Fibroblast of skin of right quadriceps (primary cell): ENCODE measurements around the gene GUCA2B.

Source experiments
- DNase-seq: peaks from one replicate; pipeline ENCODE4 v3.0.0-alpha.2; 2013

Gene GUCA2B

GRCh38 chr1:42152907-42153600 lies at the start of gene GUCA2B:
Gene GUCA2B (plus strand): TSS chr1:42153410. CDS start chr1:42153451, 41 bp downstream.
- DNase-seq, result no peak

DNA sequence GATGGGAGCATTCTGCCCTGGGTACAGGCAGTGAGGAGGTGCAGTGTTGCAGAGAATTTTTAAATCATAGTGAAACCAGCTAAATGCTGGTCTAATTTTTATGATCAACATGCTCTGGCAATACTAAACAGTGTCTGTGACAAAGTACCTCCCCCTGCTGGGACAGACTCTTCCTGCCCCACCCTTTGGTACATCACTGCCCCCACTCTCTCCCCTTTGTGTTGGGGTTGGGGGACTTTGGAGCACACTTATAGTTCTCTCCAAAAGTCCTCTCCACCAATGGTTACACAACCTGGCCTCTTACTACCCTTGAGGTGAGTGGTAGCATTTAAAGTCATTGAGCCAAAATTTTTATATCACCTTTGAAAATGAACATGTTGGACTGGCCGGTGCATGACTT lies 48.2 kb upstream of the GUCA2B start:
- no peak for DNase-seq

- DNase-seq, result no peak
Observed at GRCh38 chr1:42108309-42108708, 44.9 kb upstream of the GUCA2B start.

DNA sequence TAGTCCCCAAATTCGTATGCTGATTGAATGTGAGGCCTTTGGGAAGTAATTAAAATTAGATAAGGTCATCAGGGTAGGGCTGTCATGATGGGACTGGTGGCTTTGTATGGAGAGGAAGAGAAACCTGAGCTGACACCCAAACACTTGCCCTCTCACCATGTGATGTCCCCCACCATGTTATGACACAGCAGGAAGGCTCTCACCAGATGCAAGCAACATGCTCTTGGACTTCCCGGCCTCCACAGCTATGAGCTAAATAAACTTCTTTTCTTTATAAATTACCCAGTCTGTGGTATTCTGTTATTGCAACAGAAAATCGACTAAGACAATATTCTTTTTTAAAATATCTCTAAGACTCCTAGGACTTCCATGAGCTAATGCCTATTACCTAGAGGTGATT lies 43.6 kb upstream of the GUCA2B start:
- no peak for DNase-seq

- no peak for DNase-seq
Observed at GRCh38 chr1:42114229-42114628, 39.0 kb upstream of the GUCA2B start.

DNA sequence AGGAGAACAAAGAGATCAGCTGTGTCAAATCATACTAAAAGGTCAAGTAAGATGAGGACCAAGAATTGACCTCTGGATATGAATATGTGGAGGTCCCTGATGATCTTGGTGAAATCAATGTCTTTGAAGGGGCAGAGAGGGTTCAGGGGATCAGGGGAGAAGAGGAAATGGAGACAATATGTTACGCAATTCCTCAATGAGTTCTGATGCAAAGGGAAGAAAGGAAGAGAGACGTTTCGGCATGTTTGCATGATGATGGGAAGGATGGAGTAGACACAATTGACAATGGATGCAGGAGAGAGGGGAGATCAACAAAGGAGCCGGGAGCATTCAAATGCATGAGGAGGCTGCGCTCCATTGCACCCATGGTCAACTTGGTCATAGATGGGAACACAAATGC lies 36.0 kb upstream of the GUCA2B start:
- DNase-seq, result no peak

- DNase-seq, result no peak
Observed at GRCh38 chr1:42118125-42118524, 35.1 kb upstream of the GUCA2B start.

DNA sequence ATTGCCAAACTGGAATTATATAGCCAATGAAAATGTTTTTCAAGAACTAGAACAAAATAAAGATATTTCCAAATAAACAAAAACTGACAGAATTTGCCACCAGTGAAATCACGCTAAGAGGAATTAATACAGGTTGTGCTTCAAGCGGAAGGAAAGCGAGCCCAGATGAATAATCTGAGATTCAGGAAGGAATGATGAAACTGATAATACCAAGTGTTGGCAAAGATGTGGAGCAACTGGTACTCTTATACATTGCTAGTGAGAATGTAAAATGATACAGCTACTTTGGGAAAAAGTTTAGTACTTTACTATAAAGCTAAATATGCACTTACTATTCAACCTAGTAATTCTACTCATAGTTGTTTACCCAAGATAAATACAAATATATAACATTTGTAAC lies 30.8 kb upstream of the GUCA2B start:
- no peak for DNase-seq

GRCh38 chr1:42125552-42125951 lies 27.7 kb upstream of the GUCA2B start:
- DNase-seq, result no peak

GRCh38 chr1:42127767-42128166 lies 25.4 kb upstream of the GUCA2B start:
- DNase-seq, result no peak

DNA sequence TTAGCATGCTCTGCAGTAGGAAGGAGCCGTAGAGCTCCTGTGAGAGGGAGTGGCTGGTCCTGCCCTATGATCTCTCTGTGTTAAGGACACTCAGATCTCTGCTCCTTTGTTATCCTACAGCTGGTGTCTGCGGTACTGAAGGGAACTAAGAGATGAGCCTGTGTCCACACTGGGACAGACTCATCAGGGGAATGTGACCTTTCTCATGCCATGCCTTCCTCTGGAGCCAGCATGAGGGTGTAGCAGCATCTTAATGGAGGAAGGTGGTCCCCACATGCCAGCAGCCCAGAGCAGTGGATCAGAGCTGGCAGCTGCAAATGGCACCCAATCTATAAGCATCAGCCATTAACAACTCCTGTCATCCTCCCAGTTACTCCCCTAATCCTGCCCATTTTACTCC lies 24.7 kb upstream of the GUCA2B start:
- DNase-seq, result no peak

DNA sequence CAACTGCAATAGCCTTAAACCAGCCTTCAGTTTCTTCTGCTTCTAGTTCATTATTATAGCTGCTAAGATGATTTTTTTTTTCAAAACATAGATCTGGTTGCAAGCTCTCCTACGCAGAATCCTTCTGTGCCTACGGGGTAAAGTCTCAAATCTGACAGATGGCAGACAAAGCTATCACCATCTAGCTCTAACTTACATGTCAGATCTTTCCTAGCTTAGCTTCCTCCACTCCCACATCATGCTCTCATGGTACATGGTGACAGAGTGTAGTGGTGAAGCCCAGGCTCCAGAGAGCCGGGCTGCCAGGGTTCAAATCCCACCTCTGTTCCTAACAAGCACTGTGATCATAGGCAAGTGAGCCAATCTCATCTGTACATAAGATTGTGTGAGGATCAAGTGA lies 24.2 kb upstream of the GUCA2B start:
- DNase-seq, result no peak

GRCh38 chr1:42130061-42130660 lies 23.0 kb upstream of the GUCA2B start:
- DNase-seq, result no peak

DNA sequence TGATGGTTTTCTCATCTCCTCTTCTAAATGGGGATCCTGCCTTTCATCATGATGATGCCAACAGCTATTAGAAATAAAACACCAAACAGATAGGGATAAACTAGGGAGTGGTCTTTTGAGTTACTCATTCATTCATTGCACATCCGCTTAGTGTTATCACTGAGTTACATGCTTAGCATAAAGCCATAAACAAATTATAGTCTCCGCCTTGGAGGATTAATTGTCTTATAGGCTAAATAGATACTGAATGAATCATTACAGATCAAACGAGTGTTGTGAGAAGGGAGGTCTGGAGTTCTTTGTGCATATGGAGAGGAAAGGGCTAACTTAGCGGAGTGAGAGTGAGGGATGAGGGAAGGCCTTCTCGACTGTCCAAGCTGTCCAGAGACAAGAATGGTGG lies 19.8 kb upstream of the GUCA2B start:
- DNase-seq, result no peak

DNA sequence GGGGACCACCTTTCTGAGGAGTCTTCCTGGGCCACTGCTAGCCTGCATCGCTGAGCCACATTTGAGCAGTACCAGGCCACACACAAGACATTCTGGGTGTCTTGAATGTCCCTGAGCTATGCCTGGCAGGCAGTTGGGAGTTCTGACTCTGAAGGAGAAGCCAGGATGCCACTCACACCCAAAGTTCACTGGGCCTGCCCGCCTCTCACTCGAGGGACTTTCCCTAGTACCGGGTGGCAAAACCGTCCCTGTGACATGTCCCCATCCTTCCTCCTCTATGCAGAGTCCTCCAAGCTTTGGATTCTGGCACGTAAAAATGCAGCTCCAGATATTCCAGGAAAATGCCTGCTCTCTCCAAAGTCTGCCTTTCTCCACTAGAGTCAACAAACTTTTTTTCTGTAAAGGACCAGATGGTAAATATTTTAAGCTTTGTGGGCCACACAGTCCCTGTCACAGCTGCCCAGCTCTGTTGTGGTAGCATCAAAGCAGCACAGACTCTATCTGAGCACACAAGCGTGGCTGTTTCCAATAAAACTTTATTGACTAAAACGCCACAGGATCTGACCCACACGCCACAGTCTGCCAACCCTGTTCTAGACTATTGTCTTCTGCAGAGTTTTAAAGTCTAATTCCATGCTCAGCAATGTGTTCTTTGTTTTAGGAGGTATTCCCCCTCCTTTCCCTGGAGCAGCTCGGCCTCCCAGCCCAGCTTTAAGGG lies 19.2 kb upstream of the GUCA2B start:
- DNase-seq, result no peak

DNA sequence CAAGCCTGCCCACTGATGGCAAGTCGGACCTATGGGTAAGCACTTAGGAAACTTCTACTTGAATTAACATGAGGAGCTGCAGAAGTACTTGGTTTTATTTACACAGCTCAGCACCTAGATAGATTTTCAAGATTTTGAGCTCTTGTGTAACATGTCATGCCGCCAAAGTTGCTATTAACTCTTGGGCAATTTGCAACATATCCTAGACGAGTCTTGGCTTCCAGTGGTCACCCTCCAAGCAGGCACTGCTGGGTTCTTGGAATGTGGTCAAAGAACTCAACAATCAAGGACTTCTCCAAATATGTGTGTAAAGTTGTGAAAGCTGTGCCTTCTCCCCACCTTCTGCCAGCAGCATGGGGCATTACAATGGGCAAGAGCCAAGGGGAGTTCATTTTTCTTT lies 17.8 kb upstream of the GUCA2B start:
- no peak for DNase-seq

DNA sequence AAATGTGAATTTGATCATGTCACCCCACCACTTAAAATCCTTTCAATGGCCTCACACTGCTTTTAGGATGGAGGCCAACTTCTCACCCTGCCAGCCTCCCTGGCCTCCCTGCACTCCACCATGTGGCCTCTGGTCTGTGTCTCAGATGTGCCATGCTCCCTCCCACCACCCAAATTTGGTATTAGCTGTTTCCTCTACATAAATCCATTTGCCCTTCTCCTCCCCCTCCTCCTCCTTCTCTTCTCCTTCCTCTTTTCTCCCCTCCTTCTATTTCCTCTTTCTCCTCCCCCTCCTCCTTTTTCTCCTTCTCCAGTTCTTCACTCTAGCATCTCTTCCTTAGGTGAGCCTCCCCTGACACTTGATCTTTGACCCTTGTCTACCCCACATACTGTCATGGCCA lies 16.7 kb upstream of the GUCA2B start:
- no peak for DNase-seq

GRCh38 chr1:42137766-42138165 lies 15.4 kb upstream of the GUCA2B start:
- no peak for DNase-seq

GRCh38 chr1:42138586-42138985 lies 14.6 kb upstream of the GUCA2B start:
- no peak for DNase-seq

DNA sequence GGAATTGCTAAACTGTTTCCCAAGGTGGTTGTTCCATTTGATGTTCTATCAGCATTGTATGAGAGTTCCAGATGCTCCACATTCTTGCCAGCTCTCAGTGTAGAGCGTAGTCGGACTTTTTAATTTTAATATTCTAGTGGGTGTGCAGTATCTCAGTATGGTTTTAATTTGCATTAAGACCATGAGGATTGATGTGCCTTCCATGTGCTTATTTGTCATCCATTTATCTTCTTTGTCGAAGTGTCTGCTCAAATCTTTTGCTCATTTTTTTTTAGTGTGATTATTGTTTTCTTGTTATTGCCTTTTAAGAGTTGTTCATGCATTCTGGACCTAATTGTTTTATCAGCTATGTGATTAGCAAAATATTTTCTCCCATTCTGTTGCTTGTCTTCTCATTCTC lies 13.8 kb upstream of the GUCA2B start:
- no peak for DNase-seq

DNA sequence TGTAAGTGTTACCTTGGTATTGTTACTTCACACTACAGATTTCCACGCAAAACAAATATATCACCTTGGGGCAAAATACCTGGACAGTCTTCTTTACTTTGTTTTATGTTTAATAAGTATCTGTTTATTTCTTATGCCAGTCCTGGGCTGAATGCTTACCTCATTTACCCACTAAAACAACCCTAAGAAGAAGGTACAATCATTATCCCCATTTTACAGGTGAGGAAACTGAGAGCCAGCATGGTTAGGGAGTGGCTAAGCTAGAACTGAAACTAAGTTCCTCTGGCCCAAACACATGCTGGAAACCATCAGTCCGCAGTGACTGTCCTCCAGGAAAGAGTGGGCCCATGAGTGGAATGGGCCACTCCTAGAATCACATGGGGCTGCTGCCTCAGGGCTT lies 13.0 kb upstream of the GUCA2B start:
- DNase-seq, result no peak

- DNase-seq, result no peak
Observed at GRCh38 chr1:42141978-42142377, 11.2 kb upstream of the GUCA2B start.

DNA sequence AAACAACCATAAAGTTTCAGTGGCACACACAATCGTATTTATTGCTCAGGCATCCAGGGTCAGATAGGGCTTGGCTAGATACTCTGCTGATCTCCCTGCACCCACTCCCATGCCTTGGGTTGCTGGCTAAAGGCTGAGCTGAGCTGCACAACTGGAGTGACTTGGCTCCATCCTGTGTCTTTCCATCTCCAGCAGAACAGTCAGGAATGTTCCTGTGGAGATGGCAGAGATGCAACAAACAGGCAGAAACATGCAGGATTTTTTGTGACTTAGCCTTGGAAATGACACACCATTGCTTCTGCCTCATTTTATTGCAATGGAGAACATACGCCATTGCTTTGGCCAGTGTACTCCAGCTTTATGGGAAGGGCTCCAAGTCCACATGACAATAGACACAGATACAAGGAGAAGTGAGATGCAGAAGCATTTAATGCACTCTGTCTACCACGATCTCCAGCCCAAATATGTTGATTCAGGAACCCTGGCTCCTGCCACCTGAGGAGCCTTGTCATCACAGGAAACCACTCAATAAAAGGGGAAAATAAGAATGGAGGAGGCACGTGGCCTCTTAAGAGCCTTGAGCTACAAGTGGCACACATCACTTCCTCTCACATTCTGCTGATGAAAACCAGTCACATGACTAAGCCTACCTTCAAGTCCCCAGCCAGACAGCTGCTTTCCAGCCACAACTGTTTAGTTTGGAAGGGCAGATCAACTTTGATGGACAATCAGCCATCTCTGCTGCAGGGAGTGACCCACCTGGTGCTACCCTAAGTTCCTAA lies 10.1 kb upstream of the GUCA2B start:
- no peak for DNase-seq
